Mammary epithelial cell (primary cell): ENCODE results near the gene CNTFR.

Source experiments
- CTCF ChIP-seq, 2 donors: IDR thresholded peaks in 1 of 2; conservative IDR thresholded peaks in 1 of 2; 2 replicates each; pipeline ENCODE4 v1.5.1; 2011 to 2012; ENCODE audit warnings: inconsistent platforms in 2 of 2, low read length in 2 of 2, mild to moderate bottlenecking in 2 of 2, control low read depth in 1 of 2, low read depth in 1 of 2; ENCODE audit not compliant: insufficient read depth in 1 of 2; ENCODE audit errors: extremely low read depth in 1 of 2
- EZH2 ChIP-seq: IDR thresholded peaks from 2 replicates; pipeline ENCODE4 v1.6.1; 2012; ENCODE audit warnings: low read length, inconsistent platforms, borderline replicate concordance

GRCh38 chr9:34585946-34586669 is 3.4 kb downstream of the CNTFR start:
- TF ChIP-seq CTCF (conservative IDR thresholded peaks at IDR 0.05 in 1 of 2, IDR thresholded peaks at IDR 0.05 in 1 of 2; ENCODE audit: extremely low read depth in 1 of 2, insufficient read depth in 1 of 2, low read depth in 1 of 2, low read length in 2 of 2), result no peak
- TF ChIP-seq EZH2, result no peak
